Erythroblast (primary cell): ENCODE data around the gene NTRK1.

Experiments
- GATA1 ChIP-seq: IDR thresholded peaks from 2 replicates; pipeline ENCODE4 v1.6.1; 2011; ENCODE audit warnings: low read depth, mild to moderate bottlenecking, control low read depth, low read length, moderate library complexity
- POLR2A ChIP-seq: IDR thresholded peaks from 2 replicates; pipeline ENCODE4 v1.6.1; 2011; ENCODE audit warnings: mild to moderate bottlenecking, low read length

DNA sequence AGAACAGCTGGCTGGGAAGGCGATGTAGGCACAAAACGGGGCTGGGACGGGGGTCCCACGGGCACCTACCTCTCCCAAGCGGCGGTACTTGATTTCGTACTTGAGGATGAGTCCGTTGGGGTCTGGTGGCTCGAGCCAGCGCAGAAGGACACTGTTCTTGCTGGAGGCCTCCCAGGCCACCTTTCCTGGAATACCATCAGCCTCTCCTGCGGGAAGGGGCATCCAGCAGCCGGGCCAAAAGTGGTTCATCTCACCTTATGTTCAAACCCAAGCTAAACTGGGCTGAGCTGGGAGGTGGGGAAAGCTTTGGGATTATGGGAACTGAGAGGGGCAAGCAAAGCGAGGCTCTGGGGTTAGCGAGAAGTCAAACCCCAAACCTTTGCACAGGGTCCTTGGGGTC, 16.0 kb upstream of the NTRK1 start:
- TF ChIP-seq POLR2A (no peak), GATA1 (no peak)
